ENCODE data around the gene CACNA1F.

Gene CACNA1F

DNA sequence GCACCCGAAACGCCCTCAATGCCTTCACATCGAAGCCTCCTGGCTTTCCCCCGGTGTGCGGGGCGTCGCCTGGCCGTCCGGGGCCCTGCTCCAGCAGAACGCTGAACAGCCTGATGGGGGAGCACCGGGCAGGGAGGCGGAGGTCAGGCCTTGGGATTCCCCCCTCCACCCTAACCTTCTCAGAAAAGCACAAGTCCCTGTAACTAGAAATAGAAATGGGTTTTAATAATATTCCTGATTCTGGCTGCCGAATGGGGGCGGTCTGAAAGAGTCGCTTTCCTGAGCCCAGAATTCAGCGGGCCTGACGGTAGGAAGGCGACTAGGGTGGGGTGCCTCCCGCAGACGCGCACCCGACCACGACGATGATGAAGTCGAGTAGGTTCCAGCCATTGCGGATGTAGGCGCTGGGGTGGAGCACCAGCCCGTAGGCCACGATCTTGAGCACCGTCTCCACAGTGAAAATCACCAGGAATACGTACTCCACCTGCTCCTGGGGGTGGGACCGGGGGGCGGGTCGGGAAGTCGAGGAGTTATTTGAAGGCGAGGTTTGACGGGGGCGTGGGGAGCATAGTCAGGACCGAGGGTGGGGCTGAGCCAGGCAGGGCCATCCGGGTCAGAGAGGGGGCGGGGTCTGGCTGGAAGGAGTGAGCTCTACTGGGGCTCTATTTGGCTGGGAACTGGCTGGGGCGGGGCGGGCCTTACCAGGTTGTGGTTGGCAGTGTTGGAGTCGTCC, 2.5 kb downstream of the CACNA1F start:
- DNase-seq (ENCODE audit: low read depth) = no peak
- TF ChIP-seq, protein P1, sequence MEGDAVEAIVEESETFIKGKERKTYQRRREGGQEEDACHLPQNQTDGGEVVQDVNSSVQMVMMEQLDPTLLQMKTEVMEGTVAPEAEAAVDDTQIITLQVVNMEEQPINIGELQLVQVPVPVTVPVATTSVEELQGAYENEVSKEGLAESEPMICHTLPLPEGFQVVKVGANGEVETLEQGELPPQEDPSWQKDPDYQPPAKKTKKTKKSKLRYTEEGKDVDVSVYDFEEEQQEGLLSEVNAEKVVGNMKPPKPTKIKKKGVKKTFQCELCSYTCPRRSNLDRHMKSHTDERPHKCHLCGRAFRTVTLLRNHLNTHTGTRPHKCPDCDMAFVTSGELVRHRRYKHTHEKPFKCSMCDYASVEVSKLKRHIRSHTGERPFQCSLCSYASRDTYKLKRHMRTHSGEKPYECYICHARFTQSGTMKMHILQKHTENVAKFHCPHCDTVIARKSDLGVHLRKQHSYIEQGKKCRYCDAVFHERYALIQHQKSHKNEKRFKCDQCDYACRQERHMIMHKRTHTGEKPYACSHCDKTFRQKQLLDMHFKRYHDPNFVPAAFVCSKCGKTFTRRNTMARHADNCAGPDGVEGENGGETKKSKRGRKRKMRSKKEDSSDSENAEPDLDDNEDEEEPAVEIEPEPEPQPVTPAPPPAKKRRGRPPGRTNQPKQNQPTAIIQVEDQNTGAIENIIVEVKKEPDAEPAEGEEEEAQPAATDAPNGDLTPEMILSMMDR (conservative IDR thresholded peaks at IDR 0.05; ENCODE audit: low read length) = no peak
- H3K4me3 ChIP-seq (ENCODE audit: low read length) = no peak overlapping the region; the same call in 1 of the 2 replicates

DNA sequence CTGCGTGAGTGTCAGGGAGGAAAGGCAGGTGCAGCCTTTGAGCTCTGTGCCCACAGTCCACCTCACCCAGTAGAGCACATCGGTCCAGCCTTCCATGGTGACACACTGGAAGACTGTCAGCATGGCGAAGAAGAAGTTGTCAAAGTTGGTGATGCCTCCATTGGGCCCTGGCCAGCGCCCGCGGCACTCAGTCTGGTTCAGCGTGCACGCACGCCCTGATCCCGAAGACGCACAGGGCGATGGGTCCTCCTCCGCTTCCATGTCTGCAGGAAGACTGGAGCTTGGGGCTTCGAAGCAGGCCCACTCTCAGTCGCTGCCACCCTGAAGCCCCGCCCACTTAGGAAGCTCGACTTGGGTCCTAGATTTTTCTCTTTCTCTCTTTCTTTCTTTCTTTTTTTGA, 5.0 kb downstream of the CACNA1F start:
- DNase-seq (ENCODE audit: low read depth) = no peak
- no peak overlapping the region for H3K4me3 ChIP-seq (ENCODE audit: low read length)
- TF ChIP-seq, protein P1 (conservative IDR thresholded peaks at IDR 0.05; ENCODE audit: low read length) = no peak

DNA sequence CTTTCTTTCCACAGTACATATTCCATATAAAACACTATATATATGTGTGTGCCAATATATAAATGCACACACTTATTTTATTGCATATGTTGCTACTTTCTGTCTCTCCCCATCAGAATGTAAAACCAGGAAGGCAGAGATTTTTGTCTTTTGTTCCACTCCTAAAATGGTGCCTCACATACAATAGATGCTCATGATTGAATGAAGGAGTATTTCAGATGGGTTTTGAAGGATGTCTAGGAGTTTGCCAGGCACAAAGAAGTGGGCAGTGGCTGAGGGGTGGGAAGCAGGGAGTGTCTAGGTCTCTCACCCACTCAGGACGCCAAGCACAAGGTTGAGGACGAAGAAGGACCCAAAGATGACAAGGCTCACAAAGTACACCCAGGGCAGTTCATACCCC, 5.4 kb downstream of the CACNA1F start:
- no peak for DNase-seq (ENCODE audit: low read depth)
- H3K4me3 ChIP-seq (ENCODE audit: low read length) = no peak overlapping the region
- TF ChIP-seq, protein P1 (conservative IDR thresholded peaks at IDR 0.05; ENCODE audit: low read length) = no peak

DNA sequence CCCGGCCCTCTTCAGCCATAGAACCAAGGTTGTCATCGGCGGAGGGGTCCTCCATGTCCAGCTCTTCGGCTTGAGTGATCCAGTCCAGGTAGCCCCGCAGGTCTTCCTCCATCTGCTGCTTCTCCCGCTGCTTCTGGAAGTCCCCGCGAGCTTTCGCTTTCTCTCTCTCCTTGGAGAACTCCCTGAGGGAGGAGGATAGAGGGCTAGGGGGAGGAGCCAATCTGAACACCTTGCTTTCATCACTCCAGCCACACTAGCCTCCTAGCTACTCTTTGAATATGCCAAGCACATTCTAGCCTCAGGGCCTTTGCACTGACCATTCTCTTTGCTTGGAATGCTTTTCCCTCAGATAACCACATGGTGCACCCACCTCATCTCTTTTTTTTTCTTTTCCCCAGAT, 6.2 kb downstream of the CACNA1F start:
- TF ChIP-seq, protein P1 (conservative IDR thresholded peaks at IDR 0.05; ENCODE audit: low read length) = no peak
- DNase-seq (ENCODE audit: low read depth) = no peak
- H3K4me3 ChIP-seq (ENCODE audit: low read length) = no peak overlapping the region

DNA sequence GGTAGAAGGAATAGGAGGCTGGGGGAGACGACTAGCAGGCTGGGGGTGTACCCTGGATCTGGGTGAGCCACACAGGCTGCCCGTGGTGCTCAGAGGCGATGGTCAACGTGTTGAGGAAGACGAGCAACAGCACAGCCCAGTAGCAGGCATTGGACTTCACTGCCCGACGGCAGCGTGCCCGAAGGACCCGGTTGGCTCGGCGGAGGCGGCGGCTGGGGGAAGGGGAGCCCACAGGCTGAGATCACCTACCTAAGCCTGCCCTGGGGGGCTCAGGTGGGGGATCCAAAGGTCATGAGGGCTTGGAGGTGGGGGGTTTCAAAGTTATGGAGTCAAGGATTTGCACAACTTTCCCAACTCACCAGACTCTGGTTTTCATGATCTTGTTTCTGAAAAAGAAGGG, 7.3 kb downstream of the CACNA1F start:
- no peak for DNase-seq (ENCODE audit: low read depth)
- TF ChIP-seq, protein P1 (conservative IDR thresholded peaks at IDR 0.05; ENCODE audit: low read length) = no peak
- no peak overlapping the region for H3K4me3 ChIP-seq (ENCODE audit: low read length)

DNA sequence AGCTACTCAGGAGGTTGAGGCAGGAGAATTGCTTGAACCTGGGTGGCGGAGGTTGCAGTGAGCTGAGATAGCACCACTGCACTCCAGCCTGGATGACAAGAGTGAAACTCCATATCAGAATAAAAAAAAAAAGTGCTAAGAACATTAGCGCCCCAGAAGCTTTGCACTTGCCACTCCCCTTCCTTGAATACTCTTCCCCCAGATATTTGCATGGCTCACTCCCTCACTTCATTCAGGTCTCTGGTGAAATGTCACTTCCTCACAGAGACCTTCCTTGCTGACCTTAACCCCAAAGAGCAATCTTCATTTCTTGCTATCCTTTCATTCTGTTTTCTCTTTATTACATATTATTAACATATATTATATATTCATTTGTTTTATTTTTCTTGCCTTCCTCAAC, 11.3 kb downstream of the CACNA1F start:
- no peak for DNase-seq (ENCODE audit: low read depth)
- TF ChIP-seq, protein P1 (conservative IDR thresholded peaks at IDR 0.05; ENCODE audit: low read length) = no peak
- H3K4me3 ChIP-seq (ENCODE audit: low read length) = no peak overlapping the region

DNA sequence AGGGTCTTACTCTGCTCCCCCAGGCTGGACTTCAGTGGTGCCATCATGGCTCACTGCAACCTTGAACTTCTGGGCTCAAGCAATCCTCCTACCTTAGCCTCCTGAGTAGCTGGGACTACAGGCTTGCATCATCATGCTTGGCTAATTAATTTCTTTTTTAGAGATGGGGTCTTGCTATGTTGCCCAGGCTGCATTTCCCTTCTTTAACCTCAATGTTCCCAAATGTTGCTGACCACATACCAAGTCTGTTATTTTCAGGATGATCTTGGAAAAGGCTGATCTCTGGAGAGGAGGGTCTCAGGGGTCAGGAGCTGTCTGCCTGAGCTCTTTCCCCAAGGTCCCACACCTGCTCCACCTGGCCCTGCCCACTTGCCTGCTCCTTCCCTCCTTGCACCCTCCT, 13.0 kb downstream of the CACNA1F start:
- no peak overlapping the region for H3K4me3 ChIP-seq (ENCODE audit: low read length)
- no peak for DNase-seq (ENCODE audit: low read depth)
- TF ChIP-seq, protein P1 (conservative IDR thresholded peaks at IDR 0.05; ENCODE audit: low read length) = no peak
